ENCODE results near the gene GJB5. TPM values are rescaled to one million over a fixed set of nuclear protein-coding genes. Genes with fewer than 3 reads are reported as not detected.

The GJB5 gene
- not detected in 2 replicates for total RNA-seq
- long read RNA-seq, result 0 reads

DNA sequence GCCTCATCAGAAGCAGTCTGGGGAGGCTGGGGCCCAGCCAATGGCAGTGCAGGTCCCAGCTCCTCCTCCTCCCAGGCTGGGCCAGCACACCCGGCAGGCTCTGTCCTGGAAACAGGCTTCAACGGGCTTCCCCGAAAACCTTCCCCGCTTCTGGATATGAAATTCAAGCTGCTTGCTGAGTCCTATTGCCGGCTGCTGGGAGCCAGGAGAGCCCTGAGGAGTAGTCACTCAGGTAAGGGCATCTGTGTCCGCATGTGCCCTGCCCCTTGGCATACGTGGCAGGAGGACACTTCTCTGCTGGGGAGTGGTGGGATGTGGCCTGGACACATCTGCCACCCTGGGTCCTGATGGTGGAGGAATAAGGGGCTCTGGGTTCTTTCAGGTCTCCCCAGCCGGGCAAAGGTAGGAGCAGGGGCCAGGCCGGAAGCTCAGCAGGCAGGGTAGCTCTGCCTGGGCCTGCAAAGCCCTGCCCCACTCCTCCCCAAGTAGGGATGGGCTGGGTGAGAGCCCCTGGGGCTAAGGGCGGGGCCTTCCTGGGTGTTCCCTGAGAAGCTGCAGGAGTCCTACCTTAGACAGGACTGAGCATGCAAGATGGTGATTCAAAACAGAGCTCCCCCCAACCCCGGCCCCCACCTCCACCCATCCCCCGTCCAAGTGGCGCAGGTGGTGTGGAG is at the start of gene GJB5:
GJB5 (plus strand) TSS at position 84 of the 674 bp plus-strand sequence. CDS start 2,284 bp downstream, outside the sequence.
- Mint-ChIP-seq H3K27ac (ENCODE audit: unreplicated experiment) (no peak within 1 kb of the TSS), H3K4me1 (no peaks in the 10 kb centered on the region), H3K27me3 (ENCODE audit: low read depth) (no peaks in the 10 kb centered on the region), H3K36me3 (ENCODE audit: low read depth) (no peaks in the 10 kb centered on the region), H3K4me3 (no peak within 1 kb of the TSS), H3K9me3 (no peaks in the 10 kb centered on the region)
- DNase-seq (ENCODE audit: low read depth, low spot score), result no peak
- TF ChIP-seq, protein P1, sequence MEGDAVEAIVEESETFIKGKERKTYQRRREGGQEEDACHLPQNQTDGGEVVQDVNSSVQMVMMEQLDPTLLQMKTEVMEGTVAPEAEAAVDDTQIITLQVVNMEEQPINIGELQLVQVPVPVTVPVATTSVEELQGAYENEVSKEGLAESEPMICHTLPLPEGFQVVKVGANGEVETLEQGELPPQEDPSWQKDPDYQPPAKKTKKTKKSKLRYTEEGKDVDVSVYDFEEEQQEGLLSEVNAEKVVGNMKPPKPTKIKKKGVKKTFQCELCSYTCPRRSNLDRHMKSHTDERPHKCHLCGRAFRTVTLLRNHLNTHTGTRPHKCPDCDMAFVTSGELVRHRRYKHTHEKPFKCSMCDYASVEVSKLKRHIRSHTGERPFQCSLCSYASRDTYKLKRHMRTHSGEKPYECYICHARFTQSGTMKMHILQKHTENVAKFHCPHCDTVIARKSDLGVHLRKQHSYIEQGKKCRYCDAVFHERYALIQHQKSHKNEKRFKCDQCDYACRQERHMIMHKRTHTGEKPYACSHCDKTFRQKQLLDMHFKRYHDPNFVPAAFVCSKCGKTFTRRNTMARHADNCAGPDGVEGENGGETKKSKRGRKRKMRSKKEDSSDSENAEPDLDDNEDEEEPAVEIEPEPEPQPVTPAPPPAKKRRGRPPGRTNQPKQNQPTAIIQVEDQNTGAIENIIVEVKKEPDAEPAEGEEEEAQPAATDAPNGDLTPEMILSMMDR (conservative IDR thresholded peaks at IDR 0.05), result no peak

DNA sequence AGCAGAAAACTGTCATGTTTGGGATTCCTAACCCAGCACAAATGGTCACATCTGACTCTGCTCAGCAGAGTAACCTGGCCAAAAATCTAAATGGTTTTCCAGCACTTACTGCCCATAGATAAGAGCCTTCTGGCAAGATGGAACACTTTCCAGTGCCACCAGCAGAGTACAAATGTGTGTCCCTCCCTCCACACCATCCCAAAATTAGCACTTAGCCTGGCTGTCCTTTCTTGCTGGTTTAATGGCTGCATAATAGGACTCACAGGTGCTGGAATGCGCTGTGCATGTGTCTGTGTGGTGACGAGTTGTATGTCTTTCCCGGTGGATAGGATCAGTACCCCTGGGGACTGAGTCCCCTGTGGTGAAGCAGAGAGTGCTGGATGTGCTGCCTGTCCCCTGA is 49.8 kb upstream of the GJB5 start:
- no peaks in the 10 kb centered on the region for H3K4me1 Mint-ChIP-seq
- peaks cover 46% of the 10 kb centered on the region for H3K27me3 Mint-ChIP-seq (ENCODE audit: low read depth)
- no peak overlapping the region for H3K27ac Mint-ChIP-seq (ENCODE audit: unreplicated experiment)
- DNase-seq (ENCODE audit: low read depth, low spot score), result no peak
- H3K9me3 Mint-ChIP-seq, result no peaks in the 10 kb centered on the region
- no peak overlapping the region for H3K4me3 Mint-ChIP-seq
- H3K36me3 Mint-ChIP-seq (ENCODE audit: low read depth), result no peaks in the 10 kb centered on the region
- TF ChIP-seq, protein P1 (conservative IDR thresholded peaks at IDR 0.05), result no peak

DNA sequence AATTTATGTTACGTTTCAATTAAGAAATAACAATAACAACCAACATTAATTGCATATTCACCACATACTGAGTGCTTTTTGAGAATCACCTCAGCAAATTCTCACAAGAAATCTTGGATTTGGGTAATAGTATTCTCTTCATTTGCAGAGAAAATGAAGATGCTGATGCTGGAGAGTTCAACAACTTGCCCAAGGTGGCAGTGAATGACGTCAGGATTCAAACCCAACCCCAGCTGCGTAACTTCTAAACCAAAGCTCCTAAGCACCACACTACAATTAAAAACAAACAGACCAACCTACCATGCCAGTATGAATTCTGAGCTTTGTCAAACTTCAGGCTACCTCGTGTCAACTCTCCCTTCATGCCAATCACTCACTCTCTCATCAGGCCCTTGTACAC is 46.7 kb upstream of the GJB5 start:
- Mint-ChIP-seq H3K36me3 (ENCODE audit: low read depth) (no peaks in the 10 kb centered on the region), H3K4me1 (no peaks in the 10 kb centered on the region), H3K4me3 (no peak overlapping the region), H3K27ac (ENCODE audit: unreplicated experiment) (no peak overlapping the region), H3K9me3 (no peaks in the 10 kb centered on the region), H3K27me3 (ENCODE audit: low read depth) (peaks cover 39% of the 10 kb centered on the region)
- TF ChIP-seq, protein P1 (conservative IDR thresholded peaks at IDR 0.05), result no peak
- no peak for DNase-seq (ENCODE audit: low read depth, low spot score)

DNA sequence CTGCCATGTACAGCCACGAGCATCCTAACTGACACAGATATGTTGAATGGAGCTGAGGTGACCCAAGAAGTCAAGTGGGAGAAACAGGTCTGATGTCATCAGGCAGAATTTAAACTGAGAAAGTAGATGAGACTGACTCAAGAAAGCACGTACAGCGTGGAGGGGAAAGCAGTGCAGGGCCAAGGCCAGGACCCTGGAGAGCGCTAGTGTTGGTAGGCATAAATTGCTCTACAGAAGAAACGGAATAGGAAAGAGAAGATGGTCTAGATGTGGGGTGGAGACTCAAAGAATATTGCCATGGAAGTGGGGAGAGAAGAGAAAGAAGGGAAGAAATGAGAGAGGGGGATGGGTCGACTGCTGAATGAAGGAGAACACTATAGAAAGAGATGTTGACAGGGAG is 45.3 kb upstream of the GJB5 start:
- TF ChIP-seq, protein P1 (conservative IDR thresholded peaks at IDR 0.05), result no peak
- DNase-seq (ENCODE audit: low read depth, low spot score), result no peak
- H3K27me3 Mint-ChIP-seq (ENCODE audit: low read depth), result peaks cover 25% of the 10 kb centered on the region
- no peak overlapping the region for H3K27ac Mint-ChIP-seq (ENCODE audit: unreplicated experiment)
- H3K36me3 Mint-ChIP-seq (ENCODE audit: low read depth), result no peaks in the 10 kb centered on the region
- H3K4me3 Mint-ChIP-seq, result no peak overlapping the region
- no peaks in the 10 kb centered on the region for H3K4me1 Mint-ChIP-seq
- no peaks in the 10 kb centered on the region for H3K9me3 Mint-ChIP-seq

DNA sequence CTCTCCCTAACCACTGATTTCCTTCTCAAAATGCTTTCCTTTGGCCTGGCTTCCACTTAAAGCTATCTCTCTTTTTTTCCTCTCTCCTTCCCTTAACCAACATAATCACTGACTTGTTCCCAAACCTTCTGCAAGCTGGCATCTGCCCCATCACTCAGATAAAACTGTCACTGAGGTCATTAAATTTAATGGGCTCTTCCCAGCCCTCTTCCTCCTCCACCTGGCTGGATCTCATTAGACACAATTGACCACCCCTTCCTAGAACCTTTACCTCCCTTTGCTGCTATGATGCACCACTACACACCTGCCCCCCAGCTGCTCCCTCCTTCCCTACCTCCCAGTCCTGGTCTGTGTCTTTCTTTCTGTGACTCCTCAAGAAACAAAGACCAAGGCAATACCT is 44.0 kb upstream of the GJB5 start:
- H3K4me1 Mint-ChIP-seq, result no peaks in the 10 kb centered on the region
- DNase-seq (ENCODE audit: low read depth, low spot score), result no peak
- TF ChIP-seq, protein P1 (conservative IDR thresholded peaks at IDR 0.05), result no peak
- H3K9me3 Mint-ChIP-seq, result no peaks in the 10 kb centered on the region
- no peak overlapping the region for H3K27ac Mint-ChIP-seq (ENCODE audit: unreplicated experiment)
- no peak overlapping the region for H3K4me3 Mint-ChIP-seq
- H3K27me3 Mint-ChIP-seq (ENCODE audit: low read depth), result peaks cover 18% of the 10 kb centered on the region
- H3K36me3 Mint-ChIP-seq (ENCODE audit: low read depth), result no peaks in the 10 kb centered on the region

All from neural crest cell (in vitro differentiated cells).